Measurements from ENCODE around the gene PRPF19.

DNA sequence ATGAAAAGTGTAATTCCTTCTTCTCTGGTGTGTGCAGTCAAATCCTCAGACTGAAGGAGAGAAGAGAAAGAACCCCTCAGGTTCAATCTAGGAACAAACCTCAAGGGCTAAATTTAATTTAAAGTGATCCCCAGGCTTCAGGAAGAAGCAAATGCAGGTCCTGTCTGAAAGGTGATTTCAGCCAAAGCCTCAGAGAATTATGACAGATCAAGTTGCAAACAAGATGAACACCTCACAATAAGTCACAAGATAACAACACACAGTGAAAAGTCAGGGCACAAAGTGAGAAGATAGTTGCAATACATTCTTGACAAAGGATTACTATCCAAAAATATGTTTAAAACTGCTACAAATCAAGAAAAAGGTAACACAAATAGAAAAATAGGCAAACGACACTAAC, 27.3 kb downstream of the PRPF19 start:
- TF ChIP-seq, protein P1, sequence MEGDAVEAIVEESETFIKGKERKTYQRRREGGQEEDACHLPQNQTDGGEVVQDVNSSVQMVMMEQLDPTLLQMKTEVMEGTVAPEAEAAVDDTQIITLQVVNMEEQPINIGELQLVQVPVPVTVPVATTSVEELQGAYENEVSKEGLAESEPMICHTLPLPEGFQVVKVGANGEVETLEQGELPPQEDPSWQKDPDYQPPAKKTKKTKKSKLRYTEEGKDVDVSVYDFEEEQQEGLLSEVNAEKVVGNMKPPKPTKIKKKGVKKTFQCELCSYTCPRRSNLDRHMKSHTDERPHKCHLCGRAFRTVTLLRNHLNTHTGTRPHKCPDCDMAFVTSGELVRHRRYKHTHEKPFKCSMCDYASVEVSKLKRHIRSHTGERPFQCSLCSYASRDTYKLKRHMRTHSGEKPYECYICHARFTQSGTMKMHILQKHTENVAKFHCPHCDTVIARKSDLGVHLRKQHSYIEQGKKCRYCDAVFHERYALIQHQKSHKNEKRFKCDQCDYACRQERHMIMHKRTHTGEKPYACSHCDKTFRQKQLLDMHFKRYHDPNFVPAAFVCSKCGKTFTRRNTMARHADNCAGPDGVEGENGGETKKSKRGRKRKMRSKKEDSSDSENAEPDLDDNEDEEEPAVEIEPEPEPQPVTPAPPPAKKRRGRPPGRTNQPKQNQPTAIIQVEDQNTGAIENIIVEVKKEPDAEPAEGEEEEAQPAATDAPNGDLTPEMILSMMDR (IDR thresholded peaks at IDR 0.05 in 2 of 3, conservative IDR thresholded peaks at IDR 0.05 in 1 of 3; ENCODE audit: control insufficient read depth in 2 of 3, extremely low read depth in 1 of 3, insufficient read depth in 1 of 3, low read depth in 3 of 3, low read length in 3 of 3), result no peak
- TF ChIP-seq, protein P2, sequence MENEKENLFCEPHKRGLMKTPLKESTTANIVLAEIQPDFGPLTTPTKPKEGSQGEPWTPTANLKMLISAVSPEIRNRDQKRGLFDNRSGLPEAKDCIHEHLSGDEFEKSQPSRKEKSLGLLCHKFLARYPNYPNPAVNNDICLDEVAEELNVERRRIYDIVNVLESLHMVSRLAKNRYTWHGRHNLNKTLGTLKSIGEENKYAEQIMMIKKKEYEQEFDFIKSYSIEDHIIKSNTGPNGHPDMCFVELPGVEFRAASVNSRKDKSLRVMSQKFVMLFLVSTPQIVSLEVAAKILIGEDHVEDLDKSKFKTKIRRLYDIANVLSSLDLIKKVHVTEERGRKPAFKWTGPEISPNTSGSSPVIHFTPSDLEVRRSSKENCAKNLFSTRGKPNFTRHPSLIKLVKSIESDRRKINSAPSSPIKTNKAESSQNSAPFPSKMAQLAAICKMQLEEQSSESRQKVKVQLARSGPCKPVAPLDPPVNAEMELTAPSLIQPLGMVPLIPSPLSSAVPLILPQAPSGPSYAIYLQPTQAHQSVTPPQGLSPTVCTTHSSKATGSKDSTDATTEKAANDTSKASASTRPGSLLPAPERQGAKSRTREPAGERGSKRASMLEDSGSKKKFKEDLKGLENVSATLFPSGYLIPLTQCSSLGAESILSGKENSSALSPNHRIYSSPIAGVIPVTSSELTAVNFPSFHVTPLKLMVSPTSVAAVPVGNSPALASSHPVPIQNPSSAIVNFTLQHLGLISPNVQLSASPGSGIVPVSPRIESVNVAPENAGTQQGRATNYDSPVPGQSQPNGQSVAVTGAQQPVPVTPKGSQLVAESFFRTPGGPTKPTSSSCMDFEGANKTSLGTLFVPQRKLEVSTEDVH (IDR thresholded peaks at IDR 0.05; ENCODE audit: low read depth, partially characterized antibody), result no peak
- TF ChIP-seq EGR1 (IDR thresholded peaks at IDR 0.05; ENCODE audit: borderline replicate concordance in 1 of 2, low read depth in 2 of 2, low read length in 2 of 2) (no peak), EP300 (IDR thresholded peaks at IDR 0.05; ENCODE audit: borderline replicate concordance in 1 of 2, control insufficient read depth in 1 of 2, low read depth in 2 of 2, low read length in 2 of 2) (no peak), YY1 (IDR thresholded peaks at IDR 0.05; ENCODE audit: low read depth, low read length) (no peak), POLR2A (IDR thresholded peaks at IDR 0.05; ENCODE audit: low read depth, low read length) (no peak), TAF1 (IDR thresholded peaks at IDR 0.05; ENCODE audit: borderline replicate concordance, low read depth, low read length) (no peak), POLR2AphosphoS5 (IDR thresholded peaks at IDR 0.05; ENCODE audit: low read length) (no peak)
- TF ChIP-seq, protein P3, sequence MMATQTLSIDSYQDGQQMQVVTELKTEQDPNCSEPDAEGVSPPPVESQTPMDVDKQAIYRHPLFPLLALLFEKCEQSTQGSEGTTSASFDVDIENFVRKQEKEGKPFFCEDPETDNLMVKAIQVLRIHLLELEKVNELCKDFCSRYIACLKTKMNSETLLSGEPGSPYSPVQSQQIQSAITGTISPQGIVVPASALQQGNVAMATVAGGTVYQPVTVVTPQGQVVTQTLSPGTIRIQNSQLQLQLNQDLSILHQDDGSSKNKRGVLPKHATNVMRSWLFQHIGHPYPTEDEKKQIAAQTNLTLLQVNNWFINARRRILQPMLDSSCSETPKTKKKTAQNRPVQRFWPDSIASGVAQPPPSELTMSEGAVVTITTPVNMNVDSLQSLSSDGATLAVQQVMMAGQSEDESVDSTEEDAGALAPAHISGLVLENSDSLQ (IDR thresholded peaks at IDR 0.05), result no peak

All from GM12878 (cell line).